Measurements from ENCODE around the gene CFAP46. TPM values are rescaled to one million over a fixed set of nuclear protein-coding genes. Genes with fewer than 3 reads are reported as not detected.
A peak's percentile ranks its signal among the peaks of the same experiment; 100 is the strongest.

Gene CFAP46
- total RNA-seq, 1 experiment from 2014 or later = 3.3 TPM

DNA sequence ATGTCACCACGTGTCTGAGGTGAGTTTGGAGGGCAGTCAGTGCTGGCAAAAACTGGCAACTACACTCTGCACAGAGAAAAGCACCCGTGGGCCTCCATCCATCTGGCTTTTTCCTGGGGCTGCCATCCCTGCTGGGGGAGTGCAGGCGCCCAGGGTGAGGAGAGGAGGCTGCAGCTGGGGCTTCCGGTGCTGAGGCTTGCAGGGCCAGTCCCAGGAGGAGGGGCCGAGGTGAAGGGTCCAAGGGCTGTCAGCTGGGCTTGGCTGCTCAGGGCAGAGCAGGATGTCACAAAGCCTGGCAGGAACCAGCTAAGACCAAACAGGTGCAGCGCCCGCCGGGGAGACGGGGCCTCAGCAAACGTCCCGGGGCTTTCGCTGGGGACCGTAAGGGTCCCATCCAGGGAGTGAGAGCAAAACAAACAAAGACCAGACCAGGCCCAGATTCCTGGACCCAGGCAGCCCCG is 77.2 kb downstream of the CFAP46 start (continued):
- TF ChIP-seq, protein P1, sequence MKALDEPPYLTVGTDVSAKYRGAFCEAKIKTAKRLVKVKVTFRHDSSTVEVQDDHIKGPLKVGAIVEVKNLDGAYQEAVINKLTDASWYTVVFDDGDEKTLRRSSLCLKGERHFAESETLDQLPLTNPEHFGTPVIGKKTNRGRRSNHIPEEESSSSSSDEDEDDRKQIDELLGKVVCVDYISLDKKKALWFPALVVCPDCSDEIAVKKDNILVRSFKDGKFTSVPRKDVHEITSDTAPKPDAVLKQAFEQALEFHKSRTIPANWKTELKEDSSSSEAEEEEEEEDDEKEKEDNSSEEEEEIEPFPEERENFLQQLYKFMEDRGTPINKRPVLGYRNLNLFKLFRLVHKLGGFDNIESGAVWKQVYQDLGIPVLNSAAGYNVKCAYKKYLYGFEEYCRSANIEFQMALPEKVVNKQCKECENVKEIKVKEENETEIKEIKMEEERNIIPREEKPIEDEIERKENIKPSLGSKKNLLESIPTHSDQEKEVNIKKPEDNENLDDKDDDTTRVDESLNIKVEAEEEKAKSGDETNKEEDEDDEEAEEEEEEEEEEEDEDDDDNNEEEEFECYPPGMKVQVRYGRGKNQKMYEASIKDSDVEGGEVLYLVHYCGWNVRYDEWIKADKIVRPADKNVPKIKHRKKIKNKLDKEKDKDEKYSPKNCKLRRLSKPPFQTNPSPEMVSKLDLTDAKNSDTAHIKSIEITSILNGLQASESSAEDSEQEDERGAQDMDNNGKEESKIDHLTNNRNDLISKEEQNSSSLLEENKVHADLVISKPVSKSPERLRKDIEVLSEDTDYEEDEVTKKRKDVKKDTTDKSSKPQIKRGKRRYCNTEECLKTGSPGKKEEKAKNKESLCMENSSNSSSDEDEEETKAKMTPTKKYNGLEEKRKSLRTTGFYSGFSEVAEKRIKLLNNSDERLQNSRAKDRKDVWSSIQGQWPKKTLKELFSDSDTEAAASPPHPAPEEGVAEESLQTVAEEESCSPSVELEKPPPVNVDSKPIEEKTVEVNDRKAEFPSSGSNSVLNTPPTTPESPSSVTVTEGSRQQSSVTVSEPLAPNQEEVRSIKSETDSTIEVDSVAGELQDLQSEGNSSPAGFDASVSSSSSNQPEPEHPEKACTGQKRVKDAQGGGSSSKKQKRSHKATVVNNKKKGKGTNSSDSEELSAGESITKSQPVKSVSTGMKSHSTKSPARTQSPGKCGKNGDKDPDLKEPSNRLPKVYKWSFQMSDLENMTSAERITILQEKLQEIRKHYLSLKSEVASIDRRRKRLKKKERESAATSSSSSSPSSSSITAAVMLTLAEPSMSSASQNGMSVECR (CRISPR knock-in tag; IDR thresholded peaks at IDR 0.05; ENCODE audit: borderline replicate concordance) = no peak
- TF ChIP-seq MXD4 (CRISPR knock-in tag; IDR thresholded peaks at IDR 0.05; ENCODE audit: borderline replicate concordance) (no peak), ZNF671 (CRISPR knock-in tag; IDR thresholded peaks at IDR 0.05) (no peak), GRHL2 (CRISPR knock-in tag; IDR thresholded peaks at IDR 0.05; ENCODE audit: insufficient replicate concordance, severe bottlenecking) (no peak), GTF2I (CRISPR knock-in tag; conservative IDR thresholded peaks at IDR 0.05) (no peak)
- TF ChIP-seq, protein P2, sequence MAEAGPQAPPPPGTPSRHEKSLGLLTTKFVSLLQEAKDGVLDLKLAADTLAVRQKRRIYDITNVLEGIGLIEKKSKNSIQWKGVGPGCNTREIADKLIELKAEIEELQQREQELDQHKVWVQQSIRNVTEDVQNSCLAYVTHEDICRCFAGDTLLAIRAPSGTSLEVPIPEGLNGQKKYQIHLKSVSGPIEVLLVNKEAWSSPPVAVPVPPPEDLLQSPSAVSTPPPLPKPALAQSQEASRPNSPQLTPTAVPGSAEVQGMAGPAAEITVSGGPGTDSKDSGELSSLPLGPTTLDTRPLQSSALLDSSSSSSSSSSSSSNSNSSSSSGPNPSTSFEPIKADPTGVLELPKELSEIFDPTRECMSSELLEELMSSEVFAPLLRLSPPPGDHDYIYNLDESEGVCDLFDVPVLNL (CRISPR knock-in tag; IDR thresholded peaks at IDR 0.05; ENCODE audit: borderline replicate concordance, low read depth) = no peak
- TF ChIP-seq, protein P3, sequence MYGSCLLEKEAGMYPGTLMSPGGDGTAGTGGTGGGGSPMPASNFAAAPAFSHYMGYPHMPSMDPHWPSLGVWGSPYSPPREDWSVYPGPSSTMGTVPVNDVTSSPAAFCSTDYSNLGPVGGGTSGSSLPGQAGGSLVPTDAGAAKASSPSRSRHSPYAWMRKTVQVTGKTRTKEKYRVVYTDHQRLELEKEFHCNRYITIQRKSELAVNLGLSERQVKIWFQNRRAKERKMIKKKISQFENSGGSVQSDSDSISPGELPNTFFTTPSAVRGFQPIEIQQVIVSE (CRISPR knock-in tag; IDR thresholded peaks at IDR 0.05; ENCODE audit: borderline replicate concordance) = no peak

DNA sequence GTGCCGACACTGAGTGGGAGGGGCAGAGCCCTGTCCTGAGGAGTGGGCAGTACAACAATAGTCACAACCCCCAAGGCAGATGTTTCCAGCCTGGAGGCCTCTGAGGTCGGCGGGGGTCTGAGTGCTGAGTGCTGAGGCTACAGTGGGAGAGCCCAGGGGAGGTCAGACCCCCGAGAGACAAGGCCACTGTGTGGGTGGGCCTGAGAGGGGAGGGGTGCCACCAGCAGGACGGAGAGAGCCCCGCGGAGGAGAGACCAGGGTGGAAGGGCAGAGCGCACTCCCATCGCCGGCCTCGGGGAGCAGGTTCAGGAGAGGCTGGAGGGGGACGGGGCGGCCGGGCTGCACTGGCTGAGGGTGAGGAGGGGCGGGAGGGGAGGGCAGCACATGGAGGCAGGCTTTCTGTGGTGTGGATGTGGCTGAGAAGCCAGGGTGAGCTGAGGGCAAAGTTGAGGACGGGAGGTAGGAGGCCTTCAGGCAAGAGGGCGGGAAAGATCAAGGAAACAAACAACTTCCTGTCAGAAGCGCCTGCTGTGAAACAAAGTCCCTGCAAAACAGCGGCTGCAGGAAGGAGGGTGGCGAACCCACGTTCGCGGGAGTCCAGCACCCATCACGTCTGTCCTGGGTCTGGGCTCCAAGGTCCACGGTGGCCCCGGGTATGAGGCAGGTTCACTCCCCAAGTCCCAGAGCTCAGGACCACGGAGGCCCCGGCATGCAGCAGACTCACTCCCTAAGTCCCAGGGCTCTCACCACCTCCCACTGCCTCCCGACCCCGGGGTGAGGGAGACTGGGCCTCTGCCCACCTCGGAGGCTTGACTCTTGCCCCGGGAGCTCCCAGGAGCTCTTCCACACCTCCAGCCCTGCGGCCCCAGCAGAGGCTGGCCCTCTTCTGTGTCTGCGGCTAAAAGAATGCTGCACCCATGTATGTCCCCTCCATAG is 79.6 kb downstream of the CFAP46 start:
- no peaks in the 10 kb centered on the region for H3K27me3 Mint-ChIP-seq (ENCODE audit: low read depth)
- no peaks in the 10 kb centered on the region for H3K9me3 Mint-ChIP-seq
- ChIA-PET POLR2A (no interaction called here), CTCF (no interaction called here)
- no peak overlapping the region for H3K4me3 Mint-ChIP-seq
- H3K36me3 Mint-ChIP-seq = no peaks in the 10 kb centered on the region
- DNase-seq (ENCODE audit: low spot score) = peak; percentile 11
- ATAC-seq = no peak
- peaks cover 2% of the 10 kb centered on the region for H3K4me1 Mint-ChIP-seq
- no peak overlapping the region; the same call in 1 of the 2 replicates for H3K27ac Mint-ChIP-seq
- TF ChIP-seq CREB1 (CRISPR knock-in tag; IDR thresholded peaks at IDR 0.05) (no peak), JAZF1 (CRISPR knock-in tag; IDR thresholded peaks at IDR 0.05) (no peak), ZBTB21 (CRISPR knock-in tag; IDR thresholded peaks at IDR 0.05; ENCODE audit: borderline replicate concordance) (no peak), ZNF138 (CRISPR knock-in tag; conservative IDR thresholded peaks at IDR 0.05) (no peak), ETV6 (CRISPR knock-in tag; IDR thresholded peaks at IDR 0.05) (no peak), FOXP1 (CRISPR knock-in tag; IDR thresholded peaks at IDR 0.05; ENCODE audit: borderline replicate concordance) (no peak)
- TF ChIP-seq, protein P4, sequence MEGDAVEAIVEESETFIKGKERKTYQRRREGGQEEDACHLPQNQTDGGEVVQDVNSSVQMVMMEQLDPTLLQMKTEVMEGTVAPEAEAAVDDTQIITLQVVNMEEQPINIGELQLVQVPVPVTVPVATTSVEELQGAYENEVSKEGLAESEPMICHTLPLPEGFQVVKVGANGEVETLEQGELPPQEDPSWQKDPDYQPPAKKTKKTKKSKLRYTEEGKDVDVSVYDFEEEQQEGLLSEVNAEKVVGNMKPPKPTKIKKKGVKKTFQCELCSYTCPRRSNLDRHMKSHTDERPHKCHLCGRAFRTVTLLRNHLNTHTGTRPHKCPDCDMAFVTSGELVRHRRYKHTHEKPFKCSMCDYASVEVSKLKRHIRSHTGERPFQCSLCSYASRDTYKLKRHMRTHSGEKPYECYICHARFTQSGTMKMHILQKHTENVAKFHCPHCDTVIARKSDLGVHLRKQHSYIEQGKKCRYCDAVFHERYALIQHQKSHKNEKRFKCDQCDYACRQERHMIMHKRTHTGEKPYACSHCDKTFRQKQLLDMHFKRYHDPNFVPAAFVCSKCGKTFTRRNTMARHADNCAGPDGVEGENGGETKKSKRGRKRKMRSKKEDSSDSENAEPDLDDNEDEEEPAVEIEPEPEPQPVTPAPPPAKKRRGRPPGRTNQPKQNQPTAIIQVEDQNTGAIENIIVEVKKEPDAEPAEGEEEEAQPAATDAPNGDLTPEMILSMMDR (IDR thresholded peaks at IDR 0.05) = no peak
- TF ChIP-seq, protein P5, sequence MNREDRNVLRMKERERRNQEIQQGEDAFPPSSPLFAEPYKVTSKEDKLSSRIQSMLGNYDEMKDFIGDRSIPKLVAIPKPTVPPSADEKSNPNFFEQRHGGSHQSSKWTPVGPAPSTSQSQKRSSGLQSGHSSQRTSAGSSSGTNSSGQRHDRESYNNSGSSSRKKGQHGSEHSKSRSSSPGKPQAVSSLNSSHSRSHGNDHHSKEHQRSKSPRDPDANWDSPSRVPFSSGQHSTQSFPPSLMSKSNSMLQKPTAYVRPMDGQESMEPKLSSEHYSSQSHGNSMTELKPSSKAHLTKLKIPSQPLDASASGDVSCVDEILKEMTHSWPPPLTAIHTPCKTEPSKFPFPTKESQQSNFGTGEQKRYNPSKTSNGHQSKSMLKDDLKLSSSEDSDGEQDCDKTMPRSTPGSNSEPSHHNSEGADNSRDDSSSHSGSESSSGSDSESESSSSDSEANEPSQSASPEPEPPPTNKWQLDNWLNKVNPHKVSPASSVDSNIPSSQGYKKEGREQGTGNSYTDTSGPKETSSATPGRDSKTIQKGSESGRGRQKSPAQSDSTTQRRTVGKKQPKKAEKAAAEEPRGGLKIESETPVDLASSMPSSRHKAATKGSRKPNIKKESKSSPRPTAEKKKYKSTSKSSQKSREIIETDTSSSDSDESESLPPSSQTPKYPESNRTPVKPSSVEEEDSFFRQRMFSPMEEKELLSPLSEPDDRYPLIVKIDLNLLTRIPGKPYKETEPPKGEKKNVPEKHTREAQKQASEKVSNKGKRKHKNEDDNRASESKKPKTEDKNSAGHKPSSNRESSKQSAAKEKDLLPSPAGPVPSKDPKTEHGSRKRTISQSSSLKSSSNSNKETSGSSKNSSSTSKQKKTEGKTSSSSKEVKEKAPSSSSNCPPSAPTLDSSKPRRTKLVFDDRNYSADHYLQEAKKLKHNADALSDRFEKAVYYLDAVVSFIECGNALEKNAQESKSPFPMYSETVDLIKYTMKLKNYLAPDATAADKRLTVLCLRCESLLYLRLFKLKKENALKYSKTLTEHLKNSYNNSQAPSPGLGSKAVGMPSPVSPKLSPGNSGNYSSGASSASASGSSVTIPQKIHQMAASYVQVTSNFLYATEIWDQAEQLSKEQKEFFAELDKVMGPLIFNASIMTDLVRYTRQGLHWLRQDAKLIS (CRISPR knock-in tag; IDR thresholded peaks at IDR 0.05; ENCODE audit: borderline replicate concordance) = no peak
- TF ChIP-seq, protein P6, sequence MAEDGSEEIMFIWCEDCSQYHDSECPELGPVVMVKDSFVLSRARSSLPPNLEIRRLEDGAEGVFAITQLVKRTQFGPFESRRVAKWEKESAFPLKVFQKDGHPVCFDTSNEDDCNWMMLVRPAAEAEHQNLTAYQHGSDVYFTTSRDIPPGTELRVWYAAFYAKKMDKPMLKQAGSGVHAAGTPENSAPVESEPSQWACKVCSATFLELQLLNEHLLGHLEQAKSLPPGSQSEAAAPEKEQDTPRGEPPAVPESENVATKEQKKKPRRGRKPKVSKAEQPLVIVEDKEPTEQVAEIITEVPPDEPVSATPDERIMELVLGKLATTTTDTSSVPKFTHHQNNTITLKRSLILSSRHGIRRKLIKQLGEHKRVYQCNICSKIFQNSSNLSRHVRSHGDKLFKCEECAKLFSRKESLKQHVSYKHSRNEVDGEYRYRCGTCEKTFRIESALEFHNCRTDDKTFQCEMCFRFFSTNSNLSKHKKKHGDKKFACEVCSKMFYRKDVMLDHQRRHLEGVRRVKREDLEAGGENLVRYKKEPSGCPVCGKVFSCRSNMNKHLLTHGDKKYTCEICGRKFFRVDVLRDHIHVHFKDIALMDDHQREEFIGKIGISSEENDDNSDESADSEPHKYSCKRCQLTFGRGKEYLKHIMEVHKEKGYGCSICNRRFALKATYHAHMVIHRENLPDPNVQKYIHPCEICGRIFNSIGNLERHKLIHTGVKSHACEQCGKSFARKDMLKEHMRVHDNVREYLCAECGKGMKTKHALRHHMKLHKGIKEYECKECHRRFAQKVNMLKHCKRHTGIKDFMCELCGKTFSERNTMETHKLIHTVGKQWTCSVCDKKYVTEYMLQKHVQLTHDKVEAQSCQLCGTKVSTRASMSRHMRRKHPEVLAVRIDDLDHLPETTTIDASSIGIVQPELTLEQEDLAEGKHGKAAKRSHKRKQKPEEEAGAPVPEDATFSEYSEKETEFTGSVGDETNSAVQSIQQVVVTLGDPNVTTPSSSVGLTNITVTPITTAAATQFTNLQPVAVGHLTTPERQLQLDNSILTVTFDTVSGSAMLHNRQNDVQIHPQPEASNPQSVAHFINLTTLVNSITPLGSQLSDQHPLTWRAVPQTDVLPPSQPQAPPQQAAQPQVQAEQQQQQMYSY (CRISPR knock-in tag; IDR thresholded peaks at IDR 0.05) = no peak
- TF ChIP-seq, protein P7, sequence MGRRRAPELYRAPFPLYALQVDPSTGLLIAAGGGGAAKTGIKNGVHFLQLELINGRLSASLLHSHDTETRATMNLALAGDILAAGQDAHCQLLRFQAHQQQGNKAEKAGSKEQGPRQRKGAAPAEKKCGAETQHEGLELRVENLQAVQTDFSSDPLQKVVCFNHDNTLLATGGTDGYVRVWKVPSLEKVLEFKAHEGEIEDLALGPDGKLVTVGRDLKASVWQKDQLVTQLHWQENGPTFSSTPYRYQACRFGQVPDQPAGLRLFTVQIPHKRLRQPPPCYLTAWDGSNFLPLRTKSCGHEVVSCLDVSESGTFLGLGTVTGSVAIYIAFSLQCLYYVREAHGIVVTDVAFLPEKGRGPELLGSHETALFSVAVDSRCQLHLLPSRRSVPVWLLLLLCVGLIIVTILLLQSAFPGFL (CRISPR knock-in tag; IDR thresholded peaks at IDR 0.05; ENCODE audit: borderline replicate concordance) = no peak
